Measurements from ENCODE around the gene LRMDA. TPM values are rescaled to one million over a fixed set of nuclear protein-coding genes. Genes with fewer than 3 reads are reported as not detected.

LRMDA gene
- total RNA-seq, 5 donors from 2014 or later (not counting 1 experiment from before 2014, with no cell fraction given) = 0.30 to 1.2 TPM; not detected in 3

- ATAC-seq (replicated peaks in 1 of 4) = no peak
- POLR2A ChIA-PET = interaction anchor here in 1 of 2 donors (0.5 kb wide), 1 partner anchor 15 kb away, joined by 4 read pairs; no protein-coding TSS in a partner anchor
- H3K36me3 Mint-ChIP-seq = no peaks in the 10 kb centered on the region
- no peak overlapping the region for H3K4me3 Mint-ChIP-seq
- H3K27me3 ChIP-seq (replicated peaks in 1 of 2; ENCODE audit: control insufficient read depth in 2 of 2, extremely low read depth in 1 of 2, insufficient read depth in 2 of 2, low read length in 1 of 2) = peaks cover 0 to 5% of the 10 kb centered on the region in 2 experiments
- no peak overlapping the region for H3K4me3 ChIP-seq (ENCODE audit: control insufficient read depth in 1 of 2, extremely low read depth in 1 of 2, low read length in 1 of 2)
- H3K9me3 Mint-ChIP-seq = peaks cover 0 to 1% (median 0%) of the 10 kb centered on the region in 3 donors
- DNase-seq = no peak
- H3K9me3 ChIP-seq = no peaks in the 10 kb centered on the region
- H3K36me3 ChIP-seq (ENCODE audit: control insufficient read depth in 2 of 2, extremely low read depth in 1 of 2, insufficient read depth in 1 of 2, low read length in 1 of 2) = no peaks in the 10 kb centered on the region
- peaks cover 1 to 3% (median 2%) of the 10 kb centered on the region in 3 donors for H3K4me1 Mint-ChIP-seq
- H3K27me3 Mint-ChIP-seq = peaks cover 7 to 12% of the 10 kb centered on the region in 2 donors
- H3K27ac ChIP-seq (ENCODE audit: low read length) = no peak overlapping the region
- H3K4me1 ChIP-seq (ENCODE audit: control insufficient read depth in 1 of 2, extremely low read depth in 1 of 2, insufficient read depth in 2 of 2, low read length in 2 of 2) = no peaks in the 10 kb centered on the region
- CTCF ChIA-PET = no interaction called here
- H3K27ac Mint-ChIP-seq = no peak overlapping the region
Measured at GRCh38 chr10:75778665-75779064, 347.2 kb downstream of the LRMDA start.

- H3K4me3 Mint-ChIP-seq = no peak overlapping the region
- no peak overlapping the region for H3K27ac ChIP-seq (ENCODE audit: low read length)
Measured at GRCh38 chr10:75779276-75779675, 347.9 kb downstream of the LRMDA start.

GRCh38 chr10:75782463-75783248, 351.2 kb downstream of the LRMDA start:
- Histone ChIP-seq H3K4me3 (ENCODE audit: control insufficient read depth in 1 of 2, extremely low read depth in 1 of 2, low read length in 1 of 2) (no peak overlapping the region), H3K9me3 (no peaks in the 10 kb centered on the region), H3K36me3 (ENCODE audit: control insufficient read depth in 2 of 2, extremely low read depth in 1 of 2, insufficient read depth in 1 of 2, low read length in 1 of 2) (no peaks in the 10 kb centered on the region), H3K27me3 (replicated peaks in 1 of 2; ENCODE audit: control insufficient read depth in 2 of 2, extremely low read depth in 1 of 2, insufficient read depth in 2 of 2, low read length in 1 of 2) (peaks cover 0 to 5% of the 10 kb centered on the region in 2 experiments), H3K4me1 (ENCODE audit: control insufficient read depth in 1 of 2, extremely low read depth in 1 of 2, insufficient read depth in 2 of 2, low read length in 2 of 2) (no peaks in the 10 kb centered on the region), H3K27ac (ENCODE audit: low read length) (no peak overlapping the region)
- no peaks in the 10 kb centered on the region for H3K36me3 Mint-ChIP-seq
- no peaks in the 10 kb centered on the region for H3K4me1 Mint-ChIP-seq
- H3K27me3 Mint-ChIP-seq = peaks cover 12 to 18% of the 10 kb centered on the region in 2 donors
- 80% methylated on average over 8 of the region's 18 CpGs for WGBS (ENCODE audit: insufficient coverage)
- ChIA-PET POLR2A (no interaction called here), CTCF (no interaction called here)
- H3K27ac Mint-ChIP-seq = no peak overlapping the region
- no peak for DNase-seq
- no peak overlapping the region for H3K4me3 Mint-ChIP-seq
- H3K9me3 Mint-ChIP-seq = no peaks in the 10 kb centered on the region
- ATAC-seq (replicated peaks in 1 of 4) = no peak

More at GRCh38 chr10:75779276-75779675, 347.9 kb downstream of the LRMDA start:
- no peak for ATAC-seq (replicated peaks in 1 of 4)
- no peaks in the 10 kb centered on the region for H3K4me1 ChIP-seq (ENCODE audit: control insufficient read depth in 1 of 2, extremely low read depth in 1 of 2, insufficient read depth in 2 of 2, low read length in 2 of 2)
- no peak for DNase-seq
- WGBS (ENCODE audit: insufficient coverage) = 75% methylated on average over 1 of the region's 1 CpG
- H3K36me3 Mint-ChIP-seq = no peaks in the 10 kb centered on the region
- peaks cover 10 to 17% of the 10 kb centered on the region in 2 donors for H3K27me3 Mint-ChIP-seq
- no peaks in the 10 kb centered on the region for H3K4me1 Mint-ChIP-seq
- H3K9me3 ChIP-seq = no peaks in the 10 kb centered on the region
- H3K27ac Mint-ChIP-seq = no peak overlapping the region
- no peak overlapping the region for H3K4me3 ChIP-seq (ENCODE audit: control insufficient read depth in 1 of 2, extremely low read depth in 1 of 2, low read length in 1 of 2)
- ChIA-PET POLR2A (interaction anchor here in 1 of 2 donors (0.5 kb wide), 1 partner anchor 16 kb away, joined by 4 read pairs; no protein-coding TSS in a partner anchor), CTCF (no interaction called here)
- no peaks in the 10 kb centered on the region for H3K9me3 Mint-ChIP-seq
- no peaks in the 10 kb centered on the region for H3K36me3 ChIP-seq (ENCODE audit: control insufficient read depth in 2 of 2, extremely low read depth in 1 of 2, insufficient read depth in 1 of 2, low read length in 1 of 2)
- H3K27me3 ChIP-seq (replicated peaks in 1 of 2; ENCODE audit: control insufficient read depth in 2 of 2, extremely low read depth in 1 of 2, insufficient read depth in 2 of 2, low read length in 1 of 2) = peaks cover 0 to 5% of the 10 kb centered on the region in 2 experiments

GRCh38 chr10:75788394-75789205, 357.2 kb downstream of the LRMDA start:
- POLR2A ChIA-PET = no interaction called here
- Mint-ChIP-seq H3K27me3 (peaks cover 5 to 6% of the 10 kb centered on the region in 2 donors), H3K4me1 (no peaks in the 10 kb centered on the region), H3K4me3 (no peak overlapping the region), H3K36me3 (no peaks in the 10 kb centered on the region), H3K9me3 (no peaks in the 10 kb centered on the region), H3K27ac (no peak overlapping the region)
- Histone ChIP-seq H3K27me3 (replicated peaks in 1 of 2; ENCODE audit: control insufficient read depth in 2 of 2, extremely low read depth in 1 of 2, insufficient read depth in 2 of 2, low read length in 1 of 2) (peaks cover 0 to 3% of the 10 kb centered on the region in 2 experiments), H3K36me3 (ENCODE audit: control insufficient read depth in 2 of 2, extremely low read depth in 1 of 2, insufficient read depth in 1 of 2, low read length in 1 of 2) (no peaks in the 10 kb centered on the region), H3K4me3 (ENCODE audit: control insufficient read depth in 1 of 2, extremely low read depth in 1 of 2, low read length in 1 of 2) (no peak overlapping the region), H3K9me3 (no peaks in the 10 kb centered on the region), H3K27ac (ENCODE audit: low read length) (no peak overlapping the region), H3K4me1 (ENCODE audit: control insufficient read depth in 1 of 2, extremely low read depth in 1 of 2, insufficient read depth in 2 of 2, low read length in 2 of 2) (no peaks in the 10 kb centered on the region)
- no CpG with 5 or more reads among the region's 4 CpGs for WGBS (ENCODE audit: insufficient coverage)
- no peak for ATAC-seq (replicated peaks in 1 of 4)
- no peak for DNase-seq
- CTCF ChIA-PET = no interaction called here

GRCh38 chr10:75793848-75794247, 362.4 kb downstream of the LRMDA start:
- H3K27ac ChIP-seq (ENCODE audit: low read length) = no peak overlapping the region
- Mint-ChIP-seq H3K27me3 (peaks cover 0 to 3% of the 10 kb centered on the region in 2 donors), H3K4me1 (no peaks in the 10 kb centered on the region), H3K36me3 (no peaks in the 10 kb centered on the region), H3K9me3 (peaks cover 0 to 10% (median 6%) of the 10 kb centered on the region in 3 donors), H3K27ac (no peak overlapping the region), H3K4me3 (no peak overlapping the region)
- DNase-seq (no peak), ATAC-seq (replicated peaks in 1 of 4) (no peak)
- H3K9me3 ChIP-seq = no peaks in the 10 kb centered on the region
- no CpG with 5 or more reads among the region's 1 CpG for WGBS (ENCODE audit: insufficient coverage)
- no peaks in the 10 kb centered on the region for H3K4me1 ChIP-seq (ENCODE audit: control insufficient read depth in 1 of 2, extremely low read depth in 1 of 2, insufficient read depth in 2 of 2, low read length in 2 of 2)
- POLR2A ChIA-PET = interaction anchor here in 1 of 2 donors (0.6 kb wide), 1 partner anchor 76 kb away, joined by 3 read pairs; no protein-coding TSS in a partner anchor
- peaks cover 0 to 3% of the 10 kb centered on the region in 2 experiments for H3K27me3 ChIP-seq (replicated peaks in 1 of 2; ENCODE audit: control insufficient read depth in 2 of 2, extremely low read depth in 1 of 2, insufficient read depth in 2 of 2, low read length in 1 of 2)
- CTCF ChIA-PET = no interaction called here
- no peaks in the 10 kb centered on the region for H3K36me3 ChIP-seq (ENCODE audit: control insufficient read depth in 2 of 2, extremely low read depth in 1 of 2, insufficient read depth in 1 of 2, low read length in 1 of 2)
- no peak overlapping the region for H3K4me3 ChIP-seq (ENCODE audit: control insufficient read depth in 1 of 2, extremely low read depth in 1 of 2, low read length in 1 of 2)

- POLR2A ChIA-PET = no interaction called here
- H3K36me3 ChIP-seq (ENCODE audit: control insufficient read depth in 2 of 2, extremely low read depth in 1 of 2, insufficient read depth in 1 of 2, low read length in 1 of 2) = no peaks in the 10 kb centered on the region
- no peak overlapping the region for H3K4me3 Mint-ChIP-seq
- CTCF ChIA-PET = no interaction called here
- no peak overlapping the region for H3K27ac ChIP-seq (ENCODE audit: low read length)
- WGBS (ENCODE audit: insufficient coverage) = no CpG with 5 or more reads among the region's 1 CpG
- no peaks in the 10 kb centered on the region for H3K36me3 Mint-ChIP-seq
- no peaks in the 10 kb centered on the region for H3K9me3 ChIP-seq
- peaks cover 16 to 23% of the 10 kb centered on the region in 2 donors for H3K27me3 Mint-ChIP-seq
- no peak overlapping the region for H3K4me3 ChIP-seq (ENCODE audit: control insufficient read depth in 1 of 2, extremely low read depth in 1 of 2, low read length in 1 of 2)
- no peaks in the 10 kb centered on the region for H3K4me1 ChIP-seq (ENCODE audit: control insufficient read depth in 1 of 2, extremely low read depth in 1 of 2, insufficient read depth in 2 of 2, low read length in 2 of 2)
- no peak for DNase-seq
- ATAC-seq (replicated peaks in 1 of 4) = no peak
- no peak overlapping the region for H3K27ac Mint-ChIP-seq
- no peaks in the 10 kb centered on the region for H3K4me1 Mint-ChIP-seq
- peaks cover 4 to 9% (median 6%) of the 10 kb centered on the region in 3 donors for H3K9me3 Mint-ChIP-seq
- peaks cover 0 to 4% of the 10 kb centered on the region in 2 experiments for H3K27me3 ChIP-seq (replicated peaks in 1 of 2; ENCODE audit: control insufficient read depth in 2 of 2, extremely low read depth in 1 of 2, insufficient read depth in 2 of 2, low read length in 1 of 2)
Measured at GRCh38 chr10:75801121-75801520, 369.7 kb downstream of the LRMDA start.

Measured in T-cell (primary cell).